ENCODE data around the gene GSX2. TPM values are rescaled to one million over a fixed set of nuclear protein-coding genes. Genes with fewer than 3 reads are reported as not detected.

Gene GSX2
- polyA plus RNA-seq, 1 of the 3 experiments (the other 2 are of a cell fraction): 0.02 TPM

- no peaks in the 10 kb centered on the region for H3K36me3 ChIP-seq (replicated peaks in 1 of 2; ENCODE audit: control insufficient read depth in 1 of 2, insufficient read depth in 2 of 2, low read length in 1 of 2)
- H4K20me1 ChIP-seq (ENCODE audit: insufficient read depth): no peaks in the 10 kb centered on the region
- CTCF ChIA-PET: interaction anchor here (0.6 to 1.0 kb wide), 4 partner anchors 22 to 183 kb away, joined by 3 to 5 read pairs (median 3); no protein-coding TSS in a partner anchor
- no peaks in the 10 kb centered on the region for H3K79me2 ChIP-seq (ENCODE audit: insufficient read depth)
- no peak overlapping the region for H3K9ac ChIP-seq
- H3K4me2 ChIP-seq: no peak overlapping the region
- POLR2A ChIA-PET: no interaction called here
- no peak overlapping the region for H3K4me3 ChIP-seq (ENCODE audit: low read depth in 2 of 2, low read length in 1 of 2)
- TF ChIP-seq RXRA (IDR thresholded peaks at IDR 0.05; ENCODE audit: borderline replicate concordance, low read depth): no peak
- no peak for TF ChIP-seq RFX5 (IDR thresholded peaks at IDR 0.05; ENCODE audit: low read length)
- no peak for TF ChIP-seq FOSL2 (IDR thresholded peaks at IDR 0.05; ENCODE audit: borderline replicate concordance, low read depth)
- TF ChIP-seq, protein P1, sequence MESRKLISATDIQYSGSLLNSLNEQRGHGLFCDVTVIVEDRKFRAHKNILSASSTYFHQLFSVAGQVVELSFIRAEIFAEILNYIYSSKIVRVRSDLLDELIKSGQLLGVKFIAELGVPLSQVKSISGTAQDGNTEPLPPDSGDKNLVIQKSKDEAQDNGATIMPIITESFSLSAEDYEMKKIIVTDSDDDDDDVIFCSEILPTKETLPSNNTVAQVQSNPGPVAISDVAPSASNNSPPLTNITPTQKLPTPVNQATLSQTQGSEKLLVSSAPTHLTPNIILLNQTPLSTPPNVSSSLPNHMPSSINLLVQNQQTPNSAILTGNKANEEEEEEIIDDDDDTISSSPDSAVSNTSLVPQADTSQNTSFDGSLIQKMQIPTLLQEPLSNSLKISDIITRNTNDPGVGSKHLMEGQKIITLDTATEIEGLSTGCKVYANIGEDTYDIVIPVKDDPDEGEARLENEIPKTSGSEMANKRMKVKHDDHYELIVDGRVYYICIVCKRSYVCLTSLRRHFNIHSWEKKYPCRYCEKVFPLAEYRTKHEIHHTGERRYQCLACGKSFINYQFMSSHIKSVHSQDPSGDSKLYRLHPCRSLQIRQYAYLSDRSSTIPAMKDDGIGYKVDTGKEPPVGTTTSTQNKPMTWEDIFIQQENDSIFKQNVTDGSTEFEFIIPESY (IDR thresholded peaks at IDR 0.05; ENCODE audit: borderline replicate concordance, low read depth): no peak
- TF ChIP-seq, protein P2, sequence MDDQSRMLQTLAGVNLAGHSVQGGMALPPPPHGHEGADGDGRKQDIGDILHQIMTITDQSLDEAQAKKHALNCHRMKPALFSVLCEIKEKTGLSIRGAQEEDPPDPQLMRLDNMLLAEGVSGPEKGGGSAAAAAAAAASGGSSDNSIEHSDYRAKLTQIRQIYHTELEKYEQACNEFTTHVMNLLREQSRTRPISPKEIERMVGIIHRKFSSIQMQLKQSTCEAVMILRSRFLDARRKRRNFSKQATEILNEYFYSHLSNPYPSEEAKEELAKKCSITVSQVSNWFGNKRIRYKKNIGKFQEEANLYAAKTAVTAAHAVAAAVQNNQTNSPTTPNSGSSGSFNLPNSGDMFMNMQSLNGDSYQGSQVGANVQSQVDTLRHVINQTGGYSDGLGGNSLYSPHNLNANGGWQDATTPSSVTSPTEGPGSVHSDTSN (IDR thresholded peaks at IDR 0.05): no peak
- no peak for TF ChIP-seq FOXM1 (IDR thresholded peaks at IDR 0.05; ENCODE audit: low read depth)
- TF ChIP-seq USF2 (IDR thresholded peaks at IDR 0.05; ENCODE audit: borderline replicate concordance, low read depth, low read length): no peak
- no peak for TF ChIP-seq TCF12 (IDR thresholded peaks at IDR 0.05)
- TF ChIP-seq, protein P3, sequence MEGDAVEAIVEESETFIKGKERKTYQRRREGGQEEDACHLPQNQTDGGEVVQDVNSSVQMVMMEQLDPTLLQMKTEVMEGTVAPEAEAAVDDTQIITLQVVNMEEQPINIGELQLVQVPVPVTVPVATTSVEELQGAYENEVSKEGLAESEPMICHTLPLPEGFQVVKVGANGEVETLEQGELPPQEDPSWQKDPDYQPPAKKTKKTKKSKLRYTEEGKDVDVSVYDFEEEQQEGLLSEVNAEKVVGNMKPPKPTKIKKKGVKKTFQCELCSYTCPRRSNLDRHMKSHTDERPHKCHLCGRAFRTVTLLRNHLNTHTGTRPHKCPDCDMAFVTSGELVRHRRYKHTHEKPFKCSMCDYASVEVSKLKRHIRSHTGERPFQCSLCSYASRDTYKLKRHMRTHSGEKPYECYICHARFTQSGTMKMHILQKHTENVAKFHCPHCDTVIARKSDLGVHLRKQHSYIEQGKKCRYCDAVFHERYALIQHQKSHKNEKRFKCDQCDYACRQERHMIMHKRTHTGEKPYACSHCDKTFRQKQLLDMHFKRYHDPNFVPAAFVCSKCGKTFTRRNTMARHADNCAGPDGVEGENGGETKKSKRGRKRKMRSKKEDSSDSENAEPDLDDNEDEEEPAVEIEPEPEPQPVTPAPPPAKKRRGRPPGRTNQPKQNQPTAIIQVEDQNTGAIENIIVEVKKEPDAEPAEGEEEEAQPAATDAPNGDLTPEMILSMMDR (IDR thresholded peaks at IDR 0.05): no peak
- TF ChIP-seq ELF1 (IDR thresholded peaks at IDR 0.05): no peak
- TF ChIP-seq RAD21 (IDR thresholded peaks at IDR 0.05; ENCODE audit: low read length): no peak
- TF ChIP-seq EZH2phosphoT487 (IDR thresholded peaks at IDR 0.05; ENCODE audit: borderline replicate concordance, low read depth): no peak
- TF ChIP-seq, protein P4, sequence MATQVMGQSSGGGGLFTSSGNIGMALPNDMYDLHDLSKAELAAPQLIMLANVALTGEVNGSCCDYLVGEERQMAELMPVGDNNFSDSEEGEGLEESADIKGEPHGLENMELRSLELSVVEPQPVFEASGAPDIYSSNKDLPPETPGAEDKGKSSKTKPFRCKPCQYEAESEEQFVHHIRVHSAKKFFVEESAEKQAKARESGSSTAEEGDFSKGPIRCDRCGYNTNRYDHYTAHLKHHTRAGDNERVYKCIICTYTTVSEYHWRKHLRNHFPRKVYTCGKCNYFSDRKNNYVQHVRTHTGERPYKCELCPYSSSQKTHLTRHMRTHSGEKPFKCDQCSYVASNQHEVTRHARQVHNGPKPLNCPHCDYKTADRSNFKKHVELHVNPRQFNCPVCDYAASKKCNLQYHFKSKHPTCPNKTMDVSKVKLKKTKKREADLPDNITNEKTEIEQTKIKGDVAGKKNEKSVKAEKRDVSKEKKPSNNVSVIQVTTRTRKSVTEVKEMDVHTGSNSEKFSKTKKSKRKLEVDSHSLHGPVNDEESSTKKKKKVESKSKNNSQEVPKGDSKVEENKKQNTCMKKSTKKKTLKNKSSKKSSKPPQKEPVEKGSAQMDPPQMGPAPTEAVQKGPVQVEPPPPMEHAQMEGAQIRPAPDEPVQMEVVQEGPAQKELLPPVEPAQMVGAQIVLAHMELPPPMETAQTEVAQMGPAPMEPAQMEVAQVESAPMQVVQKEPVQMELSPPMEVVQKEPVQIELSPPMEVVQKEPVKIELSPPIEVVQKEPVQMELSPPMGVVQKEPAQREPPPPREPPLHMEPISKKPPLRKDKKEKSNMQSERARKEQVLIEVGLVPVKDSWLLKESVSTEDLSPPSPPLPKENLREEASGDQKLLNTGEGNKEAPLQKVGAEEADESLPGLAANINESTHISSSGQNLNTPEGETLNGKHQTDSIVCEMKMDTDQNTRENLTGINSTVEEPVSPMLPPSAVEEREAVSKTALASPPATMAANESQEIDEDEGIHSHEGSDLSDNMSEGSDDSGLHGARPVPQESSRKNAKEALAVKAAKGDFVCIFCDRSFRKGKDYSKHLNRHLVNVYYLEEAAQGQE (IDR thresholded peaks at IDR 0.05; ENCODE audit: low read depth, low read length): no peak
- no peak overlapping the region for H2AFZ ChIP-seq (ENCODE audit: low read depth)
- no peak overlapping the region for H3K27ac ChIP-seq (ENCODE audit: low read depth in 2 of 2, low read length in 1 of 2)
- no peaks in the 10 kb centered on the region for H3K9me2 ChIP-seq
- H3K4me1 ChIP-seq (ENCODE audit: control insufficient read depth in 1 of 2, insufficient read depth in 2 of 2, low read depth in 1 of 2, low read length in 1 of 2): peaks cover 0 to 27% of the 10 kb centered on the region in 2 experiments; a peak in 2 of 4 replicates
- peaks cover 57% of the 10 kb centered on the region for H3K27me3 ChIP-seq (ENCODE audit: insufficient read depth)
- H3F3A ChIP-seq (replicated peaks; ENCODE audit: insufficient read depth): no peaks in the 10 kb centered on the region
- 92% methylated on average over 6 of the region's 6 CpGs for WGBS (ENCODE audit: low lambda C conversion rate)
- H3K9me3 ChIP-seq: no peaks in the 10 kb centered on the region
- DNase-seq: no peak
Observed at GRCh38 chr4:54097152-54097551, 2.8 kb upstream of the GSX2 start.
